Activated effector memory CD4-positive, alpha-beta T cell treated with Interleukin-2 at 50 U/mL for 16 hours (primary cell): ENCODE data around the gene FKBP5.

ENCODE experiments used
- DNase-seq: peaks from one replicate; pipeline ENCODE4 v3.0.0-alpha.2; 2020

FKBP5 gene

GRCh38 chr6:35654883-35655282, 33.8 kb downstream of the FKBP5 start:
- DNase-seq: no peak

DNA sequence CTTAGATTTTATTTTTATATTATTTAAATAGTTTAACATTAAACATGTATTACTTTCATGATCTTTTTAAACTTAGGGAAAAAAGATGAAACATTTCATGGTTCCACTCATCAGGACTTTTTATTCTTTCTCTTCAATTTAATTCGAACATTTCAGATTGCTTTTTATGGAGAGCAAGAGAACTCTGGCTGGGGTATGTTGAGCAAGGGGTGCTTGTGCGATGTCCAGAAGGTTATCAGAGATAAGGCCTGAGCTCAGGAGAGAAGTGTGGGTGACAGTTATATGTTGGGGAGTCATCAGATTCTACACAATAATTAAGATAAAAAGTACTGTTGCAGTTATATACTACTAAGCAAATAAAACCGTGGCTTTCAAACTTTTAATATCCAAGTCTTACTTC, 37.5 kb downstream of the FKBP5 start:
- no peak for DNase-seq

DNA sequence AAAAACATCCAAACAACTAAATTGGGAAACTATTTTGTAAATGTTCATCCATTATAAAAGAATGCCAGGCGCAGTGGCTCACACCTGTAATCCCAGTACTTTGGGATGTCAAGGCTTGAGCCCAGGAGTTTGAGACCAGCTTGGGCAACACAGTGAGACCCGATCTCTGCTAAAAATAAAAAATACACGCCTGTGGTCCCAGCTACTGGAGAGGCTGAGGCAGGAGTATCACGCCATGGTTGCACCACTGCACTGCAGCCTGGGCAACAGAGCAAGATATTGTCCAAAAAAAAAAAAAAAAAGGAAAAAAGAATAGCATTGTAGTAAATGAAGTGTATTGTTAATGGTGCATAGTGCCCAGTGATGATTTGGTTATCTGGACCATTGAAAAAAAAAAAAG, 38.7 kb downstream of the FKBP5 start:
- DNase-seq: no peak

DNA sequence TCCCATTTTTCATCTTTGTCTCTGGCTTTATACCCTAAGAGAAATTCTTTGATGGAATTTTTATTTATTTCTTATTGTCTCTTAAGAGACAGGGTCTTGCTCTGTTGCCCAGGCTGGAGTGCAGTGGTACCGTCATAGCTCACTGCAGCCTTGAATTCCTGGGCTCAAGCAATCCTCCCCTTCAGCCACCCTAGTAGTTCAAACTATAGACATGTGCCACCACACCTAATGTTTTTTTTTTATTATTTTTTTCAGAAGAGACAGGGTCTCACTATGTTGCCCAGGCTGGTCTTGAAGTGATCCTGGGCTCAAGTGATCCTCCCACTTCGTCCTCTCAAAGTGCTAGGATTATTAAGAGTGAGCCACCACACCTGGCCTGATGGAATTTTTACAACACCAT, 40.5 kb downstream of the FKBP5 start:
- no peak for DNase-seq

- DNase-seq: no peak
Observed at GRCh38 chr6:35647400-35647799, 41.3 kb downstream of the FKBP5 start.

DNA sequence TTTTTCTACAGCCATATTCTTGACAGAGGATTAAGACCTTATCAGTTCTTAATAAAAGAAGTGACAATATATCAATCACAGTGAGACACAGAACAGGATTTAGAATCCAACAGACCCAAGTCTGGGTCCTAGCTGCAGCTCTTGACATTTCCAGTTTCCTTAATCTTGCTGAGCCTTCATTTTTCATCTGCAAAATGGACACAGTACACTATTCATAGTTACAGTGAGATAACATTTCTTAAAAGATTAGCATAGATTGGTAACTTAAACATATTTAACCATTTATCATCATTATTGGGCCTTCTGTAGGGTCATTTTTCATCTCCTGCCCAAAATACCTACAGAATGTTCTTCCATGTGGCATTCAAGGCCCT, 45.6 kb downstream of the FKBP5 start:
- no peak for DNase-seq

GRCh38 chr6:35642471-35643161, 46.1 kb downstream of the FKBP5 start:
- DNase-seq: no peak

- no peak for DNase-seq
Observed at GRCh38 chr6:35640017-35640664, 48.6 kb downstream of the FKBP5 start.

GRCh38 chr6:35638679-35639078, 50.0 kb downstream of the FKBP5 start:
- DNase-seq: no peak

DNA sequence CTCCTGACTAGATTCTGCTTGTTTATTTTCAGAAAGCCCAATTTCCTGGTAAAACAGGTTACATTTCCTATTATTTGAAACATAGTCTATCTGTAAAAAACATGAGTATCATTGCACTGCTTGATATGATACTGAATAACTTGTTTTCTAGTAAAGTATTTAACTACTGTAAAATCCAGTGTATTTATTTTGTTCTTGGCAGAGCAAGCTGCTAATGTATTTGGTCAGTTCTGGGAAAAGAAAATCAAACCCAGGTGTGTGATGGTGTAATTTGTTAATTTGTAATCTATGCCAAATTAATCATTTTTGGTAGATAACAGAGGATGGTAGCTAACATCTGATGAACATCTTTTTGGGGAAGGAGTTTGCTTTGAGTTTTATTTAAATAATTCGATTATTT, 50.8 kb downstream of the FKBP5 start:
- no peak for DNase-seq

DNA sequence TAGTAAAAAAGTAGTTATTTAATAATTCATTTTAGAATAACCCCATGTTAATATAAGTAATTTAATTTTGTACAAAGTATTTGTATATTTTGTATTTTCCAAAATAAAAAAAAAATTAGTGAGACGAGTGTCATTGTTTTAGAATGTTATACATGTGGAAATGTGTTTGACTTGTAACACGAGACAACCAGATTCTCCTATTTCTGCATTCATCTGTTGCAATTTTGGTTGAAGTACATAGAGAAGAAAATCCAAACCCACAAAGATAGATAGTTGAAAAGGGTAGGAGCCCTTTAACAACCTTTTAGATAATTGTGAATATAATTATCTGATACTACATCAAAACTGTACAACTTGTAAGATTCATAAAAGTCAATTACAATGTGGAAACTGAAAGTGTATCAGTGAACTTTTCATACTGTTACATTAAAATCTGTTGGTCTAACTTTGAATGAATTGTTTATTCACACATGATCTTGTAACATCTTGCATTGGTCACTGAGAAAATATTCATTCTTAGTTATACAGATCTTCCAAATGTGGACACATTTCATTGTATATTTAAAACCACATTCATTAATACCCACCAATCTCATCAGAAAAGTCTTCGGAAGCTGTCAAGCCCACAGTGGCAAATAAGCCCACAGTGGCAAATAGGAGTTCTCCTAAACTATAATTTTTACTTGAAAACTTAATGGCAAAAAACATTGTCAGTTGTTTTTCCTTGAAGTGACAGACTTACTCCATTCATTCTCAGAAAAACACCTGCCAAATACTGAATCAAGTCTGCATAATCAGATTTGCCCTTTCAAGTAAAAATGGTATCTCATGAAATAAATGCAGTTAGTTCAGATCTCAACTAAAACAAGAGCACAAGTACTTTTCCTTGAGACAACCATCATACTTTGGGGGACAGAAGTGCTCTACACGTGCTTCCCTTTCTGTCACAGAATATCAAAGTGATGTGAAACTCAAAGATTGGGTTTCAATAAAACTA, 52.8 kb downstream of the FKBP5 start:
- no peak for DNase-seq

DNA sequence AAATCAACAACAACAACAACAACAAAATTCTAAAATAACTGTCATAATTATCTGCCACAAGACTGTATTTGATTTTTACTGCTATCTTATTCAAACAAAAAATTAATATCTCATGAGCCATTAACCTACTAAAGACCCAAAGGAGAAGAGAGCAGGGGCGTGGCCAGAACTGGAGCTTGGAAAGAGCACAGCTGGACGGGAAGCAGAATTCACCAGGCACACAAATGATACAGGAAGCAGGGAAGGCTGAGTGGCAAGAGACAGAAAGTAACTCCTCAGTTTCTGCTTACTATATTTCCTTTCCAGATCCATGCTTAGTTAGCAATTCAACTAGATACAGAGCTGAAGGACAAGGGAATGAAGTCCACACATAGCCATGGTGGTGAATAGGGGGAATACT, 54.4 kb downstream of the FKBP5 start:
- DNase-seq: no peak

GRCh38 chr6:35633579-35634089, 55.1 kb downstream of the FKBP5 start:
- DNase-seq: no peak

DNA sequence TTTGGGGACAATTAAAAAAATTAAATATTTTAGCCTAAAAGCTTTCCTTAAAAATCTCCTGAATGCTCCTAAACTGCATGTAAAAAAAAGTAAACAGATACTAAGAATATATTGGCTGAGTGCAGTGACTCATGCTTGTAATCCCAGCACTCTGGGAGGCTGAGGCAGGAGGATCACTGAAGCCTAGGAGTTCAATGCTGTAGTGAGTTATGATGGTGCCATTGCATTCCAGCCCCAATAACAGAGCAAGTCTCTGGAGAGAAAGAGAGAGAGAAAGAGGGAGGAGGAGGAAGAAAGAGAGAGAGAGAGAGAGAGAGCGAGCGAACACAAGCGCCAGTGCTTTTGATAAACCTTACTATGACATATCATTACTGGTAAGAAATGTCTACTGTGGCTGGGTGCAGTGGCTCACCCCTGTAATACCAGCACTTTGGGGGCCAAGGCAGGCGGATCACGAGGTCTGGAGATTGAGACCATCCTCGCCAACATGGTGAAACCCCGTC, 58.8 kb downstream of the FKBP5 start:
- no peak for DNase-seq

DNA sequence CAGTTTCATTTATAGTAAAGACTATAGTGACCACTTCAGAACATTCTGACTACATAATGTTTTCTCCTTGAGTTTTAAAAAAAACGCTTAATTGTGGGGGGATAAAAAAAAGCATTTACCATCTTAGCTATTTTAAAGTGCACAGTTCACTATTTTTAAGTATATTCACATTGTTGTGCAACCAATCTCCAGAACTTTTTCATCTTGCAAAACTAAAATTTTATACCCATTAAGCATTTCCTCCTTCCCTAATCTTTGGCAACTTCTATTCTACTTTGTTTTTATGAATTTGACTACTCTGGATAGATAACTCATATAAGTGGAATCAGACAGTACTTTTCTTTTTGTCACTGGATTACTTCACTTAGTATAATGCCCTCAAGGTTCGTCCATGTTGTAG, 62.3 kb downstream of the FKBP5 start:
- DNase-seq: no peak

- DNase-seq: no peak
Observed at GRCh38 chr6:35624341-35625070, 64.2 kb downstream of the FKBP5 start.

DNA sequence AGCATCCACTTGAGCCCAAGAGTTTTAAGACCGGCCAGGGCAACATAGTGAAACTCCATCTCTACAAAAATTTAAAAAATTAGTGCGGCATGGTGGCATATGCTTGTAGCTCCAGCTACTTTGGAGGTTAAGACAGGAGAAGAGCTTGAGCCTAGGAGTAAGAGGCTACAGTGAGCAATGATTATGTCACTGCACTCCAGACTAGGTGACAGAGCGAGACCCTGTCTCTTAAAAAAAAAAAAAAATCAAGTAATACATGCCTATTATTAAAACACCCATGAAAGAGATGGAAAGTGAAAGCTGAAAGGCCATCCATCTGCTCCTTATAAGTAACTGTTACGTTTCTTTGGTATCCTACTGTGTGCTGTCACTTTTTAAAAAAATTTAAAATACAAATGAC, 66.4 kb downstream of the FKBP5 start:
- no peak for DNase-seq

DNA sequence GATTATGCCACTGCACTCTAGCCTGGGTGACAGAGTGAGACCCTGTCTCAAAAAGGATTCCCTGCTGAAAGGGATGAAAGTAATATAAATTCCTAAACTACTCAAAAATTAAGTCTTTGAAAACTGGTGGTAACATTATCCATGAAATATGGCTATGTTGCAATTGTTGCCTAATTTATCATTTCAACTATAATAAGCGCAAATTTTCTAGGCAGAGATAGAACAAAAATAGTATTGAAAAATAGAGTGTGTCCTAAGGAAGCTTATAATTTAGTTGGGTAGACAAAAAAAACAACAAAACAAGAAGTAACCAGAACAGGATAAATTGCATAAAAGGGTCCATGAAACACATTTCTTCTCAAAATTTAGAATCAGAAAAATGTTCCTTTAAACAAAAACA, 68.0 kb downstream of the FKBP5 start:
- no peak for DNase-seq

DNA sequence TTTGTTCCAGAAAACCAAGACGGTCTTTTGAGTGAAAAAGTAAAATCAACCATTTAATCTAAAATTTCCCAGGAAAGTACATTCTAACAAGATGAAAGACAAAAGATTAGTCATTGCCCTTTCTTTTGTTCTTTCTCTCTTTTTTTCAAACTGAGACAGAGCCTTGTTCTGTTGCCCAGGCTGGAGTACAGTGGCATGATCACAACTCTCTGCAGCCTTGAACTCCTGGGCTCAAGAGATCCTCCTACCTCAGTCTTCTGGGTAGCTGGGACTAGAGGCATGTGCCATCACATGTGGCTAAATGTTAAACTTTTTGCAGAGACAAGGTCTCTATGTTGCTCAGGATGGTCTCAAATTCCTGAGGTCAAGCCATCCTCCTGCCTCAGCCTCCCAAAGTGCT, 75.0 kb downstream of the FKBP5 start:
- DNase-seq: no peak

GRCh38 chr6:35611240-35611639, 77.5 kb downstream of the FKBP5 start:
- no peak for DNase-seq

DNA sequence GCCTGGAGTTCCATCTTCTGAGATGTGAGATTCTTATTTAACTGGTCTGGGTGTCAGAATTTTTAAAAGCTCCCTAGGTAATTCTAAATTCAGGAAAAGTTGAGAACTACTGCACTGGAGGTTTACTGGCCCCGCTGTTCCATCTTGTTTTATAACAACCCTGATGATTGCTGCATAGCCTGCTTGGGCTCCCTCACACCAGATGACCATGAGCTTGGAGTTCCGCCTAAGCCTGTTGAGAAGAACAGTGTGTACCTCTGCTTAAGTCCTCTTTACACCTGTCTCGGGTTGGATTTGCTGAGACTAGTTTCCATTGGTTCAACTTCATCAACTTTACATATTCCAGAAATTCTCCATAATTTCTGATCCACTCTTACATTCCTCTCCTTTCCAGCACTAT, 77.9 kb downstream of the FKBP5 start:
- DNase-seq: no peak

DNA sequence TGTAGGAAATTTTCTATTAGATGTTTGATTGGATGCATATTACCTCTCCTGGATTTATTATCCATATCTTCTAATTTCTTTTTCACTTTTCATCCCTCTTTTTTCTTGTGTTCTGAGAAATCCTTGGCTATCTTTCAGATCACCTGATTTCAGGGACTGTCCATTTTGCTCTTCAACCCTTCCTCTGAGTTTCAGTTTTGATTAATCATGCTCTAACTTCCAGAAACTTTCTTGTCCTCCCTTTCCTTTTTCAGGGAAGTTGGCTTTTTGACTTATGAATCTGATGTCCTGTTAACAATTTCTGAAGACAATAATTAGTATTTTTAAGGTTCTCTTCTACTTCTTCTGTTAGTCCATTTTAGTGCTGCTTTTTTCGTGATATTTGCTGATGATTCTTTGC, 79.1 kb downstream of the FKBP5 start:
- no peak for DNase-seq
